ENCODE results near the gene SPTBN1. TPM values are rescaled to one million over a fixed set of nuclear protein-coding genes. Genes with fewer than 3 reads are reported as not detected.

The SPTBN1 gene
- total and polyA plus RNA-seq, 5 donors, result 141 to 348 (median 331) TPM

GRCh38 chr2:54614819-54615218 lies 158.7 kb downstream of the SPTBN1 start:
- no peak overlapping the region for H3K27ac ChIP-seq (ENCODE audit: low read length)
- H3K27me3 ChIP-seq (ENCODE audit: control insufficient read depth, insufficient read depth), result no peaks in the 10 kb centered on the region
- no peaks in the 10 kb centered on the region for H3K9me3 ChIP-seq (ENCODE audit: control insufficient read depth, low read length)
- H3K4me1 ChIP-seq (ENCODE audit: control insufficient read depth, insufficient read depth, low read length), result peaks cover 21% of the 10 kb centered on the region
- intact Hi-C loops (cut with DNase I), result no loop called here
- H3K4me3 ChIP-seq (ENCODE audit: low read length), result no peak overlapping the region
- DNase-seq (no peak), ATAC-seq (no peak)

GRCh38 chr2:54615832-54616534 lies 159.9 kb downstream of the SPTBN1 start:
- intact Hi-C loops (cut with DNase I), result no loop called here

GRCh38 chr2:54617409-54617808 lies 161.3 kb downstream of the SPTBN1 start:
- ATAC-seq (no peak), DNase-seq (no peak)
- intact Hi-C loops (cut with DNase I), result no loop called here
- no peak overlapping the region for H3K27ac ChIP-seq (ENCODE audit: low read length)
- WGBS, result 51% methylated on average over 7 of the region's 7 CpGs
- H3K4me3 ChIP-seq (ENCODE audit: low read length), result no peak overlapping the region
- no peaks in the 10 kb centered on the region for H3K9me3 ChIP-seq (ENCODE audit: control insufficient read depth, low read length)
- H3K27me3 ChIP-seq (ENCODE audit: control insufficient read depth, insufficient read depth), result no peaks in the 10 kb centered on the region
- H3K4me1 ChIP-seq (ENCODE audit: control insufficient read depth, insufficient read depth, low read length), result peaks cover 17% of the 10 kb centered on the region

More at GRCh38 chr2:54615832-54616534, 159.9 kb downstream of the SPTBN1 start:
- H3K4me1 ChIP-seq (ENCODE audit: control insufficient read depth, insufficient read depth, low read length), result peaks cover 21% of the 10 kb centered on the region
- H3K27me3 ChIP-seq (ENCODE audit: control insufficient read depth, insufficient read depth), result no peaks in the 10 kb centered on the region
- ATAC-seq (peak; percentile 22 to 70), DNase-seq (no peak)
- WGBS, result 52% methylated on average over 5 of the region's 5 CpGs
- no peak overlapping the region for H3K4me3 ChIP-seq (ENCODE audit: low read length)
- no peaks in the 10 kb centered on the region for H3K9me3 ChIP-seq (ENCODE audit: control insufficient read depth, low read length)
- no peak overlapping the region for H3K27ac ChIP-seq (ENCODE audit: low read length)

DNA sequence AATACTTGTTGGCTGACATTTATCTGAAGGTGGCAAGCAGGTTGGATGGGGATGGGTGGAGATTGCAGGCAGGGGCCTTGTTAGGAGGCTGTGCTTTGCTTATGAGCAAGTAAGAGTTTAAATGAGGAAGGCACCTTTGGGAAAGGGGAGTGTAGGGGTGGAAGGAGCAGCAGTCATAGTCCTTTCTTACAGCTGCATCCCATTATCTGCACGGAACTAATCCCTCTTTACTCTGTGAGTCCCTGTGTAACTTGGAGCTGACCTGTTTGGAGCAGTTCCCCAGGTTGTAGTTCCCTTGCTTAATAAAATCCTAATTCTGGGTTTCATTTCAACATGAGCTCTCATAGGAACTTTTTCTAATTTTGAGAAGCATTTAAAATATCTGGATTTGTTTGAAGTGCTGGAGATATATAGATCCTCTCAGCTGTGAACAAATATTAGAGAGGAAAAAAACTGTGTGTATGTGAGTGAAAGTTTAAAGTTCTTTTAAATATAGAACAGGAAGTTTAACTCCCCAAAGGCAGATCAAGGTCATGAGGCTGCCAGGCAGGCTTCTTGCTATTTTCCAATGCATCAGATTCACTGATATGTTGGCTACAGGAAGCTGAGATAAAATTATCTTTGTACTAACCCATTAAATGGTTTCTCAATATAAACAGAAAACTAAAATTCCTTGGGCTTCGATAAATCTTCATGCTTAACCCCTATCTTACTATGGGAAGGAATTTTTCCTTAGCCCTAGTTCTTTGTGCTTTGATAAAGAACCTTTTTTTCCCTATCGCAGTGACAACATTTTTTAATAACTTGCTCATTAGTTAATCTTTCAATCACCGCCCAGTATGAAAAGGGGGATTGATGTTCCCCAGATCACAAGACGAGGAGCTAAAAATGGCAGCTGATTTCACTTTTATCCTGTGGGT lies 162.8 kb downstream of the SPTBN1 start:
- Histone ChIP-seq H3K4me3 (ENCODE audit: low read length) (no peak overlapping the region), H3K4me1 (ENCODE audit: control insufficient read depth, insufficient read depth, low read length) (peaks cover 14% of the 10 kb centered on the region), H3K27me3 (ENCODE audit: control insufficient read depth, insufficient read depth) (no peaks in the 10 kb centered on the region), H3K9me3 (ENCODE audit: control insufficient read depth, low read length) (no peaks in the 10 kb centered on the region), H3K27ac (ENCODE audit: low read length) (peak overlapping the region; percentile 76)
- WGBS, result 19% methylated on average over 5 of the region's 5 CpGs
- DNase-seq, result no peak
- ATAC-seq, result peak; percentile 20 to 54
- intact Hi-C loops (cut with DNase I), result no loop called here

- intact Hi-C loops (cut with DNase I), result no loop called here
- no peaks in the 10 kb centered on the region for H3K9me3 ChIP-seq (ENCODE audit: control insufficient read depth, low read length)
- 78% methylated on average over 9 of the region's 9 CpGs for whole genome bisulfite sequencing
- H3K27ac ChIP-seq (ENCODE audit: low read length), result no peak overlapping the region
- no peaks in the 10 kb centered on the region for H3K27me3 ChIP-seq (ENCODE audit: control insufficient read depth, insufficient read depth)
- peaks cover 14% of the 10 kb centered on the region for H3K4me1 ChIP-seq (ENCODE audit: control insufficient read depth, insufficient read depth, low read length)
- peak; percentile 18 to 29 for ATAC-seq
- no peak overlapping the region for H3K4me3 ChIP-seq (ENCODE audit: low read length)
- peak in 1 of 3 donors; percentile 54 for DNase-seq
These were observed 163.6 kb downstream of the SPTBN1 start for GRCh38 chr2:54619660-54620231.

- Histone ChIP-seq H3K27me3 (ENCODE audit: control insufficient read depth, insufficient read depth) (no peaks in the 10 kb centered on the region), H3K27ac (ENCODE audit: low read length) (no peak overlapping the region), H3K9me3 (ENCODE audit: control insufficient read depth, low read length) (no peaks in the 10 kb centered on the region), H3K4me1 (ENCODE audit: control insufficient read depth, insufficient read depth, low read length) (peaks cover 13% of the 10 kb centered on the region), H3K4me3 (ENCODE audit: low read length) (no peak overlapping the region)
- ATAC-seq (no peak), DNase-seq (no peak)
- intact Hi-C loops (cut with DNase I), result no loop called here
- 96% methylated on average over 5 of the region's 5 CpGs for WGBS
These were observed 164.8 kb downstream of the SPTBN1 start for GRCh38 chr2:54620948-54621347.

DNA sequence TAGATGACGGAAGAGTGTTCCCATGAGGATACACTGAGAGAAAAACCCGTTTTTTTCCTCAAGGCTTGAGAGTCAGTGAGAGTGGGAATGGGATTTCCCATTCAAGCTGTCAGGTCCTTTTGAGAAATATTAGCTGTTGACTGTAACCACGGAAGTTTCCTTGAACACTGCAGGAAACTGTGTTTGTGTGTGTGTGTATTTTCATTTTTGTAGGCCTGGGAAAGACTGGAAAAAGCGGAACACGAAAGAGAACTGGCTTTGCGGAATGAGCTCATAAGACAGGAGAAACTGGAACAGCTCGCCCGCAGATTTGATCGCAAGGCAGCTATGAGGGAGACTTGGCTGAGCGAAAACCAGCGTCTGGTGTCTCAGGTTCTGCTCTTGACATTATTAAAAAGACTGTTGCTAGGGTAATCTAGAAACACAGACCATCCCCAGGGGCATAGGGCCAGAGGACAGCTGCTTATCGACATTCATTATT lies 168.5 kb downstream of the SPTBN1 start:
- peak in 2 of 3 donors; percentile 60 to 66 for DNase-seq
- 36% methylated on average over 12 of the region's 12 CpGs for WGBS
- H3K9me3 ChIP-seq (ENCODE audit: control insufficient read depth, low read length), result no peaks in the 10 kb centered on the region
- intact Hi-C loops (cut with DNase I), result no loop called here
- H3K27me3 ChIP-seq (ENCODE audit: control insufficient read depth, insufficient read depth), result no peaks in the 10 kb centered on the region
- ATAC-seq, result peak; percentile 6 to 28
- peaks cover 12% of the 10 kb centered on the region for H3K4me1 ChIP-seq (ENCODE audit: control insufficient read depth, insufficient read depth, low read length)
- peak overlapping the region; percentile 14 for H3K27ac ChIP-seq (ENCODE audit: low read length)
- no peak overlapping the region for H3K4me3 ChIP-seq (ENCODE audit: low read length)

DNA sequence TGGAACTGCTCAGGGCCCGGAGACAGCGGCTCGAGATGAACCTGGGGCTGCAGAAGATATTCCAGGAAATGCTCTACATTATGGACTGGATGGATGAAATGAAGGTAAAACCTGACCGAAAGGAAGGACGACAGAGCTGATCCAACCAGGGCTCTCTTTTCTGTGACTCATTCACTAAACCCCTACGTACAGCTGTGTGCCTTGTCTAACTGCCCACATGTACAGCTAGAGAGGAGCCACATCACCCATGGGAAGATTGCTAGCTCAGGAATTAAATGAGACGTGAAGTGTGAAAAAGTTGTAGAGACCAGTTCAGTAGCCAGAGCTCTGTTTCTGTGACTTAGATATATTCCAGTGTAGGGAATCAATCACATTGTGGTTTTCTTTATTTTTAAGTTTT lies 170.0 kb downstream of the SPTBN1 start:
- 81% methylated on average over 7 of the region's 7 CpGs for WGBS
- intact Hi-C loops (cut with DNase I), result no loop called here
- ATAC-seq, result no peak

DNA sequence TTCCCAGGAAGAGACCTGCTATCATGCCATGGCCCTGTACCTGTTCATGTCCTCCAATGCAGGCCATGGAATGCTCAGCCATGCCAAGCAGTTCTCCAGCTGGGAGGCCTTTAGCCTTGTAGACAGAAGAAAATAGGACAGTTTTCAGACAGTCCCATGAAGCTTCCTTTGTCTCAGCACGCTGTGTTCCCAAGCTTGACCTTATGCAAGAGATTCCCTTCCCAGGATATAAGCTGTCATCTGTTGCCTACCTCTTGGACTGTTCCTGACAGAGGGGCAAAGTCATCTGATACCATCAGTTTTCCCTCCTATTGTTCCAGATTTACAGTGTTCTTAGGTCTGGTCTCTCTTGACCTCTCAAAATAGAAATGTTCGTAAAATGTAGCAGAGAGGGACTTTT lies 170.8 kb downstream of the SPTBN1 start:
- Histone ChIP-seq H3K9me3 (ENCODE audit: control insufficient read depth, low read length) (no peaks in the 10 kb centered on the region), H3K27me3 (ENCODE audit: control insufficient read depth, insufficient read depth) (no peaks in the 10 kb centered on the region), H3K27ac (ENCODE audit: low read length) (no peak overlapping the region), H3K4me3 (ENCODE audit: low read length) (no peak overlapping the region), H3K4me1 (ENCODE audit: control insufficient read depth, insufficient read depth, low read length) (peaks cover 21% of the 10 kb centered on the region)
- ATAC-seq (no peak), DNase-seq (no peak)
- intact Hi-C loops (cut with DNase I), result no loop called here
- 80% methylated on average over 2 of the region's 2 CpGs for WGBS

More for the DNA sequence above, 170.0 kb downstream of the SPTBN1 start:
- H3K4me1 ChIP-seq (ENCODE audit: control insufficient read depth, insufficient read depth, low read length), result peaks cover 17% of the 10 kb centered on the region
- no peak for DNase-seq
- no peaks in the 10 kb centered on the region for H3K27me3 ChIP-seq (ENCODE audit: control insufficient read depth, insufficient read depth)
- no peak overlapping the region for H3K27ac ChIP-seq (ENCODE audit: low read length)
- no peaks in the 10 kb centered on the region for H3K9me3 ChIP-seq (ENCODE audit: control insufficient read depth, low read length)
- H3K4me3 ChIP-seq (ENCODE audit: low read length), result no peak overlapping the region

DNA sequence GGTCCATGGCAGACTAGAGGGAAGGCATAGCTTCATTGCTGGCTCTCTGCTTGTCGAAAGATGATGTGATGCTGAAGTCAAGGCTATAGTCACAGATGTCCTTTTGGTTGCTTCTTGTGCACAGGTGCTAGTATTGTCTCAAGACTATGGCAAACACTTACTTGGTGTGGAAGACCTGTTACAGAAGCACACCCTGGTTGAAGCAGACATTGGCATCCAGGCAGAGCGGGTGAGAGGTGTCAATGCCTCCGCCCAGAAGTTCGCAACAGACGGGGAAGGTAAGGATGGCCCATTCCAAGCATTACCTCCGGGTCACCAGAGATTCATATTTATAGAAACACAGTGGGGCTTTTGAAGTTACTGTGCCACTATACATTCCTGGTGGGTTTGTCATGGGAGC lies 171.8 kb downstream of the SPTBN1 start:
- 93% methylated on average over 6 of the region's 6 CpGs for WGBS
- Histone ChIP-seq H3K27ac (ENCODE audit: low read length) (no peak overlapping the region), H3K4me3 (ENCODE audit: low read length) (no peak overlapping the region), H3K9me3 (ENCODE audit: control insufficient read depth, low read length) (no peaks in the 10 kb centered on the region), H3K4me1 (ENCODE audit: control insufficient read depth, insufficient read depth, low read length) (peaks cover 26% of the 10 kb centered on the region), H3K27me3 (ENCODE audit: control insufficient read depth, insufficient read depth) (no peaks in the 10 kb centered on the region)
- DNase-seq (no peak), ATAC-seq (no peak)
- intact Hi-C loops (cut with DNase I), result no loop called here

DNA sequence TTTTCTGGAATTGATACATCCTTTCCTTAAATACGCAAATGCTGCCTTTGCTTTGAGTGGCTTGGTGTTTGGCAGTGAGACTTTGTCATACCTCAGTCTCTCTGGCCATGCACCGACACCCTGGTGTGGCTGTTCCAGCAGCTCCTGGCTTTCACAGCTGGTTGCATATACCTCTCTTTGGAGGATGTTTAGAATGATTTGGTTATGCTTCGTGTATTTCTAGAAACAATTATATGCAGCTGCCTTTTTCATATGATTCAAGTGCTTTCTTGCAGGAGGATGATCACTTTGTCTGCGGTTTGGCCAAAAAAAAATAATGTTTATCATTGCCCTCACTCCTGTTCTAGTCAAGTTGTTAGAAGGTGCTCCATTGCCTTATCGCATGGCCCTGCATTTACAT lies 172.3 kb downstream of the SPTBN1 start:
- no peak for DNase-seq
- H3K4me1 ChIP-seq (ENCODE audit: control insufficient read depth, insufficient read depth, low read length), result peaks cover 29% of the 10 kb centered on the region
- WGBS, result 91% methylated on average over 5 of the region's 5 CpGs
- H3K9me3 ChIP-seq (ENCODE audit: control insufficient read depth, low read length), result no peaks in the 10 kb centered on the region
- H3K27me3 ChIP-seq (ENCODE audit: control insufficient read depth, insufficient read depth), result no peaks in the 10 kb centered on the region
- ATAC-seq, result no peak
- no peak overlapping the region for H3K4me3 ChIP-seq (ENCODE audit: low read length)
- H3K27ac ChIP-seq (ENCODE audit: low read length), result no peak overlapping the region
- intact Hi-C loops (cut with DNase I), result no loop called here
